Spleen (tissue), 7 donors: ENCODE results near the gene DGAT2.

Source experiments
- CTCF ChIP-seq, 11 experiments: fragments of 200-600 bp in 7 of 11; fragments of 450-650 bp in 4 of 11; sonication (generic) in 4 of 11; IDR thresholded peaks in 8 of 11; conservative IDR thresholded peaks in 3 of 11; 1 replicate in 7 of 11; 2 replicates in 4 of 11; pipeline versions ENCODE4 v1.4.0 to v1.8.0; 2016 to 2021; ENCODE audit warnings: antibody characterized with exemption in 11 of 11, inconsistent platforms in 4 of 11, mild to moderate bottlenecking in 1 of 11
- POLR2A ChIP-seq, 3 donors: fragments of 450-650 bp; IDR thresholded peaks; one replicate each; pipeline ENCODE4 v1.5.1; 2017; ENCODE audit warnings: antibody characterized with exemption in 3 of 3, mild to moderate bottlenecking in 1 of 3
- POLR2AphosphoS5 ChIP-seq, 3 donors: sonication (generic); formaldehyde crosslinking; IDR thresholded peaks; one replicate each; pipeline ENCODE4 v1.5.1; 2017; ENCODE audit warnings: antibody characterized with exemption in 3 of 3
- donor health status: DM: no; HTN: no; CAD: no; lungs with moderate emphysema.
- donor health status: DM: no; HTN: no; CAD: no.
- donor health status: DM: no; HTN: no; CAD: no.

GRCh38 chr11:75782540-75783263 lies 14.1 kb downstream of the DGAT2 start:
- TF ChIP-seq CTCF (IDR thresholded peaks at IDR 0.05 in 8 of 11, conservative IDR thresholded peaks at IDR 0.05 in 3 of 11) (no peak), POLR2AphosphoS5 (IDR thresholded peaks at IDR 0.05) (no peak), POLR2A (IDR thresholded peaks at IDR 0.05) (no peak)
